ENCODE results near the gene DLG2. TPM values are rescaled to one million over a fixed set of nuclear protein-coding genes. Genes with fewer than 3 reads are reported as not detected.

The DLG2 gene
- total and polyA plus RNA-seq, 9 of the 15 experiments (the other 6 are each of a cell fraction or from before 2014, with no cell fraction given): 0.52 to 1.6 (median 0.95) TPM

DNA sequence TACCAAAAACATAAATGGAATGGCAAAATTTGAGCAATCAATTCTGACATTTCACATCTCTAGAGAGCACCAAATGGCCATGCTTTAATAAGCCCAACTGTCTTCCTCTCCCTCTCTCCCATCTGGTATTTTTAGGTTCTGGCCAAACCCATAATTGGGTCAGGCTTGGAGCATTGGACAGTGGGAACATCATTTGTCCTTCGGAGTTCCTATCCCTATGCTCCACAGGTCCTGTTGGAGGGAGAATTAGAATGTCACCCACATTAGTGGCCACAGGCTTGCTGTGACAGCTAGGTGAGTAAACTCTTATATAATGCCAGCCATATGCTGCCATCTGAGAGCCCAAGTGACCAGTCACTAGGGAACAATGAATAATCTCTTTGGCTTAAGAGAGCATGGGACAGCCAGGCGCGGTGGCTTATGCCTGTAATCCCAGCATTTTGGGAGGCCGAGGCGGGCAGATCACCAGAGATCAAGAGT lies 2090.0 kb downstream of the DLG2 start:
- H3K9me3 ChIP-seq (replicated peaks; ENCODE audit: control insufficient read depth, insufficient read depth, low read depth, low read length): no peaks in the 10 kb centered on the region
- H3K4me1 ChIP-seq (replicated peaks in 1 of 2; ENCODE audit: control insufficient read depth in 2 of 2, insufficient read depth in 2 of 2, low read length in 2 of 2): no peaks in the 10 kb centered on the region
- H3K36me3 ChIP-seq (ENCODE audit: control insufficient read depth, insufficient read depth, low read length): no peaks in the 10 kb centered on the region
- no peaks in the 10 kb centered on the region for H3K9me1 ChIP-seq (ENCODE audit: control insufficient read depth, insufficient read depth, low read length)
- ATAC-seq: no peak
- H3K79me2 ChIP-seq (ENCODE audit: control insufficient read depth, insufficient read depth, low read length): no peaks in the 10 kb centered on the region
- intact Hi-C loops (cut with micrococcal nuclease): no loop called here
- H3K4me2 ChIP-seq (ENCODE audit: insufficient read depth, low read length): no peak overlapping the region
- H2AFZ ChIP-seq (ENCODE audit: low read depth, low read length): no peak overlapping the region
- CTCF ChIA-PET (ENCODE audit: low intra/inter-chr PET ratio): no interaction called here
- no peak for DNase-seq (ENCODE audit: extremely low read depth in 1 of 4, low spot score in 3 of 4)
- in situ Hi-C loops (cut with MboI): no loop called here
- H4K20me1 ChIP-seq (replicated peaks; ENCODE audit: control insufficient read depth, insufficient read depth, low read length): no peaks in the 10 kb centered on the region; the same call in 1 of the 2 replicates
- no peak overlapping the region for H3K27ac ChIP-seq (ENCODE audit: extremely low read depth, low read depth, low read length)
- H3K9ac ChIP-seq (ENCODE audit: insufficient read depth in 1 of 2, low read depth in 2 of 2, low read length in 2 of 2): no peak overlapping the region
- POLR2A ChIA-PET: no interaction called here
- no peak overlapping the region for H3K4me3 ChIP-seq
- no TSS peak for BruUV-seq (replicated peaks)
- no peaks in the 10 kb centered on the region for H3K27me3 ChIP-seq (ENCODE audit: control insufficient read depth in 2 of 2, insufficient read depth in 2 of 2, low read length in 2 of 2)
- WGBS (ENCODE audit: insufficient coverage, low coverage, missing lambda C conversion rate): 0% methylated on average over 5 of the region's 5 CpGs
- no peak for FAIRE-seq
- TF ChIP-seq ZNF431 (CRISPR knock-in tag; IDR thresholded peaks at IDR 0.05) (no peak), RBM39 (optimal IDR thresholded peaks at IDR 0.05; ENCODE audit: low read depth, low read length) (no peak), KAT2B (IDR thresholded peaks at IDR 0.05; ENCODE audit: low read depth, low read length) (no peak), TCF7L2 (IDR thresholded peaks at IDR 0.05; ENCODE audit: low read depth, low read length) (no peak), SPI1 (IDR thresholded peaks at IDR 0.05; ENCODE audit: borderline replicate concordance, low read depth, low read length) (no peak), ZNF444 (CRISPR knock-in tag; IDR thresholded peaks at IDR 0.05) (no peak), ZNF3 (CRISPR knock-in tag; IDR thresholded peaks at IDR 0.05) (no peak), ATF1 (CRISPR knock-in tag; IDR thresholded peaks at IDR 0.05) (no peak), ATF1 (tag; IDR thresholded peaks at IDR 0.05) (no peak), RAD51 (IDR thresholded peaks at IDR 0.05; ENCODE audit: borderline replicate concordance, low read depth) (no peak), XRCC5 (IDR thresholded peaks at IDR 0.05; ENCODE audit: low read depth, low read length) (no peak), ELF4 (CRISPR knock-in tag; IDR thresholded peaks at IDR 0.05) (no peak), ARHGAP35 (IDR thresholded peaks at IDR 0.05; ENCODE audit: partially characterized antibody) (no peak), RNF219 (CRISPR knock-in tag; IDR thresholded peaks at IDR 0.05) (no peak), TCF7 (IDR thresholded peaks at IDR 0.05; ENCODE audit: borderline replicate concordance) (no peak), CBX5 (IDR thresholded peaks at IDR 0.05; ENCODE audit: borderline replicate concordance, low read depth) (no peak)
- TF ChIP-seq, protein P1, sequence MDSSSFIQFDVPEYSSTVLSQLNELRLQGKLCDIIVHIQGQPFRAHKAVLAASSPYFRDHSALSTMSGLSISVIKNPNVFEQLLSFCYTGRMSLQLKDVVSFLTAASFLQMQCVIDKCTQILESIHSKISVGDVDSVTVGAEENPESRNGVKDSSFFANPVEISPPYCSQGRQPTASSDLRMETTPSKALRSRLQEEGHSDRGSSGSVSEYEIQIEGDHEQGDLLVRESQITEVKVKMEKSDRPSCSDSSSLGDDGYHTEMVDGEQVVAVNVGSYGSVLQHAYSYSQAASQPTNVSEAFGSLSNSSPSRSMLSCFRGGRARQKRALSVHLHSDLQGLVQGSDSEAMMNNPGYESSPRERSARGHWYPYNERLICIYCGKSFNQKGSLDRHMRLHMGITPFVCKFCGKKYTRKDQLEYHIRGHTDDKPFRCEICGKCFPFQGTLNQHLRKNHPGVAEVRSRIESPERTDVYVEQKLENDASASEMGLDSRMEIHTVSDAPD (CRISPR knock-in tag; IDR thresholded peaks at IDR 0.05): no peak
- TF ChIP-seq, protein P2, sequence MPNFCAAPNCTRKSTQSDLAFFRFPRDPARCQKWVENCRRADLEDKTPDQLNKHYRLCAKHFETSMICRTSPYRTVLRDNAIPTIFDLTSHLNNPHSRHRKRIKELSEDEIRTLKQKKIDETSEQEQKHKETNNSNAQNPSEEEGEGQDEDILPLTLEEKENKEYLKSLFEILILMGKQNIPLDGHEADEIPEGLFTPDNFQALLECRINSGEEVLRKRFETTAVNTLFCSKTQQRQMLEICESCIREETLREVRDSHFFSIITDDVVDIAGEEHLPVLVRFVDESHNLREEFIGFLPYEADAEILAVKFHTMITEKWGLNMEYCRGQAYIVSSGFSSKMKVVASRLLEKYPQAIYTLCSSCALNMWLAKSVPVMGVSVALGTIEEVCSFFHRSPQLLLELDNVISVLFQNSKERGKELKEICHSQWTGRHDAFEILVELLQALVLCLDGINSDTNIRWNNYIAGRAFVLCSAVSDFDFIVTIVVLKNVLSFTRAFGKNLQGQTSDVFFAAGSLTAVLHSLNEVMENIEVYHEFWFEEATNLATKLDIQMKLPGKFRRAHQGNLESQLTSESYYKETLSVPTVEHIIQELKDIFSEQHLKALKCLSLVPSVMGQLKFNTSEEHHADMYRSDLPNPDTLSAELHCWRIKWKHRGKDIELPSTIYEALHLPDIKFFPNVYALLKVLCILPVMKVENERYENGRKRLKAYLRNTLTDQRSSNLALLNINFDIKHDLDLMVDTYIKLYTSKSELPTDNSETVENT (CRISPR knock-in tag; IDR thresholded peaks at IDR 0.05): no peak
- TF ChIP-seq, protein P3, sequence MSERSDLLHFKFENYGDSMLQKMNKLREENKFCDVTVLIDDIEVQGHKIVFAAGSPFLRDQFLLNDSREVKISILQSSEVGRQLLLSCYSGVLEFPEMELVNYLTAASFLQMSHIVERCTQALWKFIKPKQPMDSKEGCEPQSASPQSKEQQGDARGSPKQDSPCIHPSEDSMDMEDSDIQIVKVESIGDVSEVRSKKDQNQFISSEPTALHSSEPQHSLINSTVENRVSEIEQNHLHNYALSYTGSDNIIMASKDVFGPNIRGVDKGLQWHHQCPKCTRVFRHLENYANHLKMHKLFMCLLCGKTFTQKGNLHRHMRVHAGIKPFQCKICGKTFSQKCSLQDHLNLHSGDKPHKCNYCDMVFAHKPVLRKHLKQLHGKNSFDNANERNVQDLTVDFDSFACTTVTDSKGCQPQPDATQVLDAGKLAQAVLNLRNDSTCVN (CRISPR knock-in tag; IDR thresholded peaks at IDR 0.05): no peak

Data from K562 (cell line).